SK-N-DZ (cell line): ENCODE results near the gene NSMF.
A peak's percentile ranks its signal among the peaks of the same experiment; 100 is the strongest.
"Not testable (repeated sequence)": the region's sequence is repeated elsewhere in the genome, so short reads cannot be mapped to it uniquely, and the experiment has no call there.

Source experiments
- DNase-seq: peaks from one replicate; pipeline ENCODE4 v3.0.0-alpha.2; 2015; ENCODE audit warnings: low spot score

NSMF gene

DNA sequence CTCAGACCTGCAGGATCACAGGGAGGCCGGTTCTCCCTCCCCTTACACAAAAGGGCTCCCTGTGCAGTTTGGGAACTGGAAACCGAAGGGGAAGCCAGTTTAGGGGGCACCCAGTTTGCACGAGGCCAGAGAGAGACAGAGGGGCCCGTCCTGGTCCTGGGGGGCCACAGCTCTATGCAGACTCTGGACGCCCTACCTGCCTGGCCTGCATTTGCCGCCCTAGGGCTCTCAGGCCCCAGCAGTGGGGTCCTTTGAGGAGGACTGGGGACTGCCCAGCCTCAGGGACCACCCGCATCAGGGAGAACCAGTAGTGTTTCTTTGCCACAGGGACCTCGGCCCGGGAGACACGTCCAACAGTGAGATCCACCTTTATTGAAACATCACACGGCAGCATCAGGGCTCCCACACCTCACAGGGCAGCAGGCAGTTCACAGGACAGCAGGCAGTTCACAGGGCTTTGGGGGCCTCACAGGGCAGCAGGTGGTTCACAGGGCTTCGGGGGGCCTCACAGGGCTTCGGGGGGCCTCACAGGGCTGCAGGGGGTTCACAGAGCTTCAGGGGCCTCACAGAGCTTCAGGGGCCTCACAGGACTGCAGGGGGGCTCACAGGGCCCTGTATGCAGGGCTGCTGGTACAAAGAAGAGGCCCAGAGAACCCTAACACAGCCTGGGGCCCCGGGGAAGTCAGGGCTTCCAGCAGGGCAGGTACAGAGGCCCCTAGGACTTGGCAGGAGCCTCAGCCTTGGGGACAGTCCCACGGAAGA lies 648 bp upstream of the NSMF start:
- no peak for DNase-seq

DNA sequence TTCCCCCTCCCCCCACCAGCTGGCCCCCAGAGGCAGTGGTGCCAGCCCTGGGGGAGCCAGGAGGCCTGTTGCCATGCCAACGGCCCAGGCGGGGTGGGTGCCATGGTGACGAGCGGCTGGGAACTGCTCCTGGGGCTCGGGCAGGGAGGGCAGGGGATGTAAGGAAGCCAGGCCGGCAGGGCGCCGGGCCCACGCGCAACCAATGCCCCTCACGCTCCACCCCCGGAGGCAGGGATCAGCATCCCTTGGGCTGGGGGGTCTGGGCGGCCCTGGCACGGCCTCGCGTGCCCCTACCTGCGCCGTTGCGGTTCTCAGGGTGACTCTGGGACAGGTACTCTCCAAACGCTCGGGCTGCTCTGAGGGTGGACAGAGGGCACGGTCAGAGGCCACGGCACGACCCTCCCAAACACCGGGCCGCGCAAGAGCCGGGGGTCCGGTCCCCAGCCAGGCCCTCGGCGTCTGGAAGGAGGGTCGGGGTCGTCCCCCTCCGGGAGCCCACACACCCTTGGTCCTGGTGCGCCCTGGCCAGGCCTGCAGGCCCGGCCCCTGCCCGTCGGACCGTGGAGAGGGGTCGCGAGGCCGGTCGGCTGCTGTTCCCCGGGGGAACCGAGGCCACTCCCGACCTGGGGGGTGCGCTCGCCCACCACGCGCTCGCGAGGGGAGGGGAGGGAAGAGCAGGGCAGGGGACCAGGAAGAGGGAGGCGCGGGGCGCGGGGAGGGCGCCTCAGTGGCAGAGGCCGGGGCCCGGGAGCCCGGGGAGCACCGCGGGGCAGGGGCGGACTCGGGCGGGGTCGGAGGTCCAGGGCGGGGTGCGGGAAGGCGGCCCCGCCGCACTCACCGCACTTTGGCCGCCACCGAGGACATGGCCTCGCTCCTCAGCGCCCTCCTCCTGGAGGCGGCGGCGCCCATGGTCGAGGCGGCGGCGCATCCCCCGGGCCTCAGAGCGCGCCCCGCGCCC lies 661 bp downstream of the NSMF start:
- DNase-seq: no peak

DNA sequence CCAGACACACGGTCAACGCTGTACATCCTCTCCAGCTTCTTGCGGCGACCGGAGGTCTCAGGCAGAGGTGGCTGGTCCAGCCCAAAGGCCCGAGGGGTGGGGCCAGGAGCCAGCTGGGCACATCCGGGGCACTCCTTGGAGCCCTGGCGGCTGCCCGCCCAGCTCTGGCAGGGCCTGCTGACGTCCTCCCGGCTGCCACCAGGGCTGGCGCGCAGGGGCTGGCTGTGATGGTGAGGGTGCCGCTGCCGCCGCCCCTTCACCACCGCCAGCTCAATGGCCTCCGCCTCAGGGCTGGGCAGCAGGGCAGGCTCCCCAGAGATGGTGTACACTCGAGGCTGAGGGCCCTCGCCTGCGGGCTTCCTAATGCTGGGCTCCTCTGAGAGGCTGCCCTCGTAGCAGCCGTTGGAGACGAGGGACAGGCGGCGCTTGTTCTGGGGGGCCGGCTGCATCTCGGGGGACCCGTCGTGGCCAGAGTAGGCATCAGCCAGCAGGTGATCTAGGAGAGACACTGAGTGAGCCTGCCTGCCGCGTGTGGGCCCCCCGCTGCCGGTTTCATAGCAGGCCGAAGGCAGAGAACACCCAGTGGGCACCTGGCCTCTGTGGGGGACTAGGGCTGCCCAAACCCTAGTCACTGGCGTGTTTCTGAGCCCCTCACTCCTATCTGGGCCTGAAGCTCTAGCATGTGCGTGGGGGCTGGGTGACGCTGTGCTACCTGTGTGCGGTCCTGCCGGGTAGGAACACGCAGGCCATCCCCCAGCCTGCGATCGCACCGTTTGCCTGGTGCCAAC lies 1.5 kb downstream of the NSMF start:
- no peak for DNase-seq

DNA sequence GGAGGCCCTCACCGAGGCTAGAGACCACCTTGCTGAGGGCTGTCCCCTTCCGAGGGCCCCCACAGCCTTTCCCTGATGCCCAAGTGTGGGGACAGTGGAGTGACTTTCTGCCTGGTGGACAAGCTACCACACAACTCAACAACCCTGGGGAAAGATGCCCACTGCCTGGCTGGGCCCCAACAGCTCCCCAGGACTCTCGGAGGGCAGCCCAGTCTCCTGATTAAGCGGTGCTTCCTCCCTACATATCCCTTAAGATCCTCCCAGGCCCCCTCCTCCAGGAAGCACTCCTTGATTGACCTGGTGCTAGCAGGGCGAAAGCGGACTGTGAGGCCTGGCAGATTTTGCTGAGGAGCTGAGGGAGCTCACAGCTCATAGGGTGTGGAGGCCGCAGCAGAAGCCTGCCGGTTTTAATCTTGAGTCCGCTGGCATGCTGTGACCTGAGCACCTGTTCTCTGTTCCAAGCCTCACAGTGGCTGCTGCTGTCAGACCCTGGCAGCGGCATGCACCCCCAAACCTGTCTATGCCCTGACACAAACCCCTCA lies 2.2 kb downstream of the NSMF start:
- no peak for DNase-seq

DNA sequence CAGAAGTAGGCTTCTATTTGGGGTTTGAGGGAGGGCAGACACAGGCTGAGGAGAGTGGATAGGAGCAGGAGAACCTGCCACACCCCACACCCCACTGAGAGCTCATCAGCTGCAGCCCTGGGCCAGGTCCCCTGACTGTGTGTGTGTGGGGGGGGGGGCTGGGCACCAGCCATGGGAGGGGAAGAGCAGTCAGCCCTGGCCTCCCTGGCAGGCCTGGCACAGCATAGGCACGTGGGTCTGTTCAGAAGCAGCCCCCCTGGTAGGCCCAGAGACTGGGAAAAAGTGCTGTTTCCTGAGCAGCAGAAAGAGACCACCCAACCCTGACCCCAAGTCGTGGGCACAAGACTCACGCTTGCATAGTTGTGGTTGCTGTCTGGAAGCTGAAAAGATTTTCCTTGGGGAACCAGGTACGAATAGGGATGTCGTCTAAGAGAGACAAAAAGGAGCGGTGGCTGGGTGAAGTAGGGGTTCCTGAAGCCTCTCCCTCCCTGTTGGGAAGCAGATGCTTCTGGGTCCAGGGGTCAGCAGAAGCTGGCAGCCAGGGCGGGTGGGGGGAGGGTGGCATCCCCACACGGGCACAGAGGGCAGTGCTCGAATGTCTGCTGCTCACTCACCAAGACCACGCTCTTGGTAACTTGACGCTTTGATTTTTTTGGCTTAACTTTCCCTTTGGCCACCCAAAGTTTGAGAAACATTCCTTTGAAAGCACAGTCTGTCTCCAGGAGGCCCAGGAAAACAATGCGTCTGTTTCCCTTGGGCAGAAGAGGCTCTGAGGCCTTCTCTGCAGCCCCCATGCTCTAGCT lies 2.9 kb downstream of the NSMF start:
- no peak for DNase-seq

DNA sequence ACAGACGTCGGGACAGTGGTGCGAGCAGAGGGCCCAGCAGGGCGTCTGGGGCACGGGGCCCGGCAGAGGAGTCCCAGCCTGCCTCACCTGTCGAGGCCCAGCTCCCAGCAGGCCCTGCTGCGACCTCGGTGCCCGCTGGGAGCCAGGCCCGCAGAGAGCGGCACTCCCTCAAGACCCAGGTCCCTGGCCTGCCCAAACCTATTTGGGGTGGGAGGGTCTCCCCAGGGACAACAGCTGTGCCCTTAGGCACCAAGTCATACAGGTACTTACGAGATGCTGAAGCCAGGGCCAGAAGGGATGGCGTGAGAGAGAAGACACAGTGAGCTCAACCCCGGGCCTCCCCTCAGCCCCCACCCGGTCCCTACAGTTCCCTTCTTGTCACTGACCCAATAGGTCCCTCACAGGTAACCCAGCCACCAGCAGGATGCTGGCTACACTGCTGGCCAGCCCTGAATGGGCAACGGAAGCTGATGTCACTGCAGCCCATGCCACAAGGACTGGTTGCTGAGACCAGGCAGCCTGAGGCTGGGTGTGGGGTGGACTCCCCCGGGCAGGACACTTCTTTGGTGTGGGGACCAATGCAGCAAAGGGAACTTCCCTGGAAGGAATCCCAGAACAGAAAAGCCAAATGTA lies 3.7 kb downstream of the NSMF start:
- no peak for DNase-seq

DNA sequence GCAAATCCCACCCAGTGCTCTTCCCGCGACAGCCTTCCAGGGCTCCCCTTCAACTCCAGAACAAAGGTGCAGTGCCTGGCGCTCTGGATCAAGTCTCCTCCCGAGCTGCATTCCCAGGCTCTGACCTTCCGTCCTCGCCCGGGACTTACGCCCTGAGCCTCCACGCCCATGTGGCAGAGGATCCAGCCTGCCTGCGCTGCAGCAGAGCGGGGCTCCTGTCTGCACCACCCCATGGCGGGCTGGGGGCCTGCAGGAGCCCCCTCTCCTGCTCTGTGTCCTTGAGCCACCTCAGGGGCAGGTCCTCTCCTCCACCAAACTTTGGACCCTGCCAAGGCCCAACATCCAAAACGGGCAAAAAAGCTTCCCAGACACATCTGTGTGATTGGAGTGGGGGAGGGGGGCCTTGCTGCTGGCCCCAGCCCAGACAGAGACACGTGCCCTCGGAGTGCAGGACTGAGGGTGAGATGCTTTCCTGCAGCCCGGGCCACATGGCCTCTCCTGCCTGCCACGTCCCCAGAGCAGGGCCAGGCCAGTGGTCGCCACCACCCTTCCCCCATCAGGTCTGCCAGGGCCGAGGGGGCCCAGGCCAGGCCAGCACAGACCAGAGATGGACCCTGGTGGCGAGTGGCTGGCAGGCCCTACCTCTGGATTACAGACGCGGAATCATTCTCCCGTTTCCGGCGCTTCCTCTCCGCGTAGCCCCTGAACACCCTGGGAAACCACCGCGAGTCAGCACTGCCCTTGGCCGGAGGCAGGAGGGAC lies 4.4 kb downstream of the NSMF start:
- no peak for DNase-seq

DNA sequence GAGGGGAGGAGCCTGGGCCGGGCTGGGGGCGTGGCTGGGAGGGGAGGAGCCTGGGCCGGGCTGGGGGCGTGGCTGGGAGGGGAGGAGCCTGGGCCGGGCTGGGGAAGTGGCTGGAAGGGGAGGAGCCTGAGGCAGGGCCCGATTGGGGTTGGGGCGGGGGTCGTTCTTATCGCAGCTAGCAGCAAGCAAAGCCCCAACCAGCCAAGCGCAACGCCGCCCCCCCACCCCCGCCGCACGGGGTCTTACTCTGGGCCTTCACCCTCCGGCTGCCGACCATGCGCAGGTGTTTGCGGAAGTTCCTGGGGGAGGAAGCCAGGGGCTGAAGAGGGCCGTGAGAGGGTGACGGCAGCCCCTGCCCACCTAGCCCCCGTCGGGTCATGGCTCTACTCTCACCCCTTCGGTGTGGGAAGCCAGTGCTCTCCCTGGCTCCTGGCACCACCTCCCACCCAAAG lies 5.0 kb downstream of the NSMF start:
- no peak for DNase-seq

DNA sequence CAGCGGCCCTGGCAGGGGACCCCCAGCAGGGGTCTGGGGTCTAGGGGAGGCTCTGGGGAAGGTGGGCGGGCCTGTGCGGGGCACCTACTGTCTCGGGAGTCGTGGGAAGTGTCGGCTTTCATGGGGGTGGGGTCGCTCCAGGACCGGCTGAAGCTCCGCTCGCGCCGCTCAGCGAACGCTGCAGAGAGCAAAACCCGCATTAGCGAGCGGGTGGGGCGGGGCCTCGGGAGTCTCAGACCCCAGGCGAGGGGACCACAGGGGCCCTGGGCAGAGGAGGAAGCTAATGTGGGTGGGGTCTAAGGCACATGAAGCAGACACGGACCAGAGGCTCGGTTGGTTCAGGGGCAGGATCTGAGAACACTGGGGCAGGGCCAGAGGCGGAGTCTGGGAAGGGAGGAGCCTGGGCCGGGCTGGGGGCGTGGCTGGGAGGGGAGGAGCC lies 5.5 kb downstream of the NSMF start:
- peak; percentile 73 for DNase-seq

DNA sequence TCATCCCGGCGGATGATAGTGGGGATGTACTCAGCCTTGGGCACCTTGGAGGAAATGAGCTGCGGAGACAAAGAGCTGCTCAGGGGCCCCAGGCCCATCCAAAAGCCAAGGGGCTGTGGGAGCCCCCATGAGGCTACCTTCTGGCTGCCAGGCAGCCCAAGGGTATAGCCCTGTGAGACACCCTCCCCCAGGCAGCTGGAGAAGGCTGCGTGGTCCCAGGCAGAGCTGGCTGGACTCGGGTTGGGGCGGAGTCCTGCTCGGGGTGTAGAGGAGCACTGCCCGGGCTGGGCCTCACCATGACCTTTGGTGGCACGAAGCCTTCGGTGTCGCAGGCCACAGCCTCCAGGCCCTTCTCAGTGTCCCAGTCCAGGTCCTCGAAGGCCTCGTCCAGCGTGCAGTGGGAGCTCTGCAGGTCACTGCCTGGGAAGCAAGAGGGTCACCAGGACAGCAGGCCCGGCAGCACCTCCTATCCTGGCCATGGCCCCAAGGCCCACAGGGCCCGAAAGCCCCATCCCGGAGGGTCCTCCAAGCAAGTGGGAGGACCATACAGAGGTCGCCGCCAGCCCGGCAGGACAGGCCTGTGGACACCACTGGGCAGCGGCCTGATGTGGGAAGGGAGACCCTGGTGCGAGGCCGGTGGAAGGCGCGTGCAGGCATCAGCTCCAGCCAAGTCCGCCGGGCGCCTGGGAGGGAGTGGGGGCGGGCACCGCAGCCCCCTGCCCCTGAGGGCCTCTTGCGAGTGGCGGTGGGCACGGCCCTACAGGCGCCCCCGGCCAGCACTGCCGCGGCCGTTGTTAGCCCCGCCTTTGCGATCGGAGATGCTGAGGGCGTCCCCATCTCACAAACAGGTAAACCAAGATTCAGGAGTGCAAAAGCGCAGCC lies 6.1 kb downstream of the NSMF start:
- DNase-seq: no peak

DNA sequence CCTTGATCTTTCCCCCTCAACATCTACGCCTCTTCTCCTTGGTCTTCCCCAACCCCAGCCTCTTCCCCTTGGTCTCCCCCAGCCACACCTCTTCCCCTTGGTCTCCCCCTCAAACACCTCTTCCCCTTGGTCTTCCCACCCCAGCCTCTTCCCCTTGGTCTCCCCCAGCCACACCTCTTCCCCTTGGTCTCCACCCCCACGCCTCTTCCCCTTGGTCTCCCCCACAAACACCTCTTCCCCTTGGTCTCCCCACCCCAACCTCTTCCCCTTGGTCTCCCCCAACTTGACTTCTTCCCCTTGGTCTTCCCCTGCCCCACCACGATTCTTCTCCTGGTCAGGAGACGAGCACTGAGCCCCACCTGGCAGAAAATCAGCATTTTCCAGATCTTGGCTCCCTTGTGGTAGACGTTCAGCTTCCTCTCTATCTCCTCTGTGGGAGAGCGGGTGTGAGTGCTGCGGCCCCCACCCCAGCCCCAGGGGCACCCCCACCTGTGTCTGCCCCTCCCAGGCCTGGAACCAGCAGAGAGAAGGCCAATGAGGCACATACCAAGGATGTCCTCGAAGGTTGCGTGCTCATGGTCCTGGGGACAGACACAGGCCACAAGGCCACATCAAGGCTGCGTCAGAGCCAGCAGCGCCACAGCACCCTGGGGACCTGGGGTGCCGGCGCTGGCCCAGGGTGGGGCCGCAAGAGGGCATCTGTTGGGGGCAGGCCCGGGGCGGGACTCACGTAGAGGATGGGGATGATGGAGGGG lies 7.0 kb downstream of the NSMF start:
- DNase-seq: no peak

DNA sequence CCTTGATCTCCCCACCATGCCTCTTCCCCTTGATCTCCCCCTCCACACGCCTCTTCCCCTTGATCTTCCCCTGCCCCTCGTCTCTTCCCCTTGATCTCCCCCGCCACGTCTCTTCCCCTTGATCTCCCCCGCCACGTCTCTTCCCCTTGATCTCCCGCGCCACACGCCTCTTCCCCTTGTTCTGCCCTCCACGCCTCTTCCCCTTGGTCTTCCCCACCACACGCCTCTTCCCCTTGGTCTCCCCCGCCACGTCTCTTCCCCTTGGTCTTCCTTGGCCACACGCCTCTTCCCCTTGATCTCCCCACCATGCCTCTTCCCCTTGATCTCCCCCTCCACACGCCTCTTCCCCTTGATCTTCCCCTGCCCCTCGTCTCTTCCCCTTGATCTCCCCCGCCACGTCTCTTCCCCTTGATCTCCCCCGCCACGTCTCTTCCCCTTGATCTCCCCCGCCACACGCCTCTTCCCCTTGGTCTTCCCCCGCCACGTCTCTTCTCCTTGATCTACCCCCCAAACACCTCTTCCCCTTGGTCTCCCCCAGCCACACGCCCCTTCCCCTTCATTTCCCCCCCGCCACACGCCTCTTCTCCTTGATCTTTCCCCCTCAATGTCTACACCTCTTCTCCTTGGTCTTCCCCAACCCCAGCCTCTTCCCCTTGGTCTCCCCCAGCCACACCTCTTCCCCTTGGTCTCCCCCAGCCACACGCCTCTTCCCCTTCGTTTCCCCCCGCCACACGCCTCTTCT lies 7.7 kb downstream of the NSMF start:
- not testable (repeated sequence) for DNase-seq

DNA sequence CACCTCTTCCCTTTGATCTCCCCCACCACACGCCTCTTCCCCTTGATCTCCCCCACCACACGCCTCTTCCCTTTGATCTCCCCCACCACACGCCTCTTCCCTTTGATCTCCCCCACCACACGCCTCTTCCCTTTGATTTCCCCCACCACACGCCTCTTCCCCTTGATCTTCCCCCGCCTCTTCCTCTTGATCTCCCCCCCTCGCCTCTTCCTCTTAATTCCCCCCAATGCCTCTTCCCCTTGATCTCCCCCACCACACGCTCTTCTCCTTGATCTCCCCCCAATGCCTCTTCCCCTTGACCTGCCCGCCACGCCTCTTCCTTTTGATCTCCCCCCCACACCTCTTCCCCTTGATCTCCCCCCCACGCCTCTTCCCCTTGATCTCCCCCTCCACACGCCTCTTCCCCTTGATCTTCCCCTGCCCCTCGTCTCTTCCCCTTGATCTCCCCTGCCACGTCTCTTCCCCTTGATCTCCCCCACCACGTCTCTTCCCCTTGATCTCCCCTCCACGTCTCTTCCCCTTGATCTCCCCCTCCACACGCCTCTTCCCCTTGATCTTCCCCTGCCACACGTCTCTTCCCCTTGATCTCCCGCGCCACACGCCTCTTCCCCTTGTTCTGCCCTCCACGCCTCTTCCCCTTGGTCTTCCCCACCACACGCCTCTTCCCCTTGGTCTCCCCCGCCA lies 8.5 kb downstream of the NSMF start:
- DNase-seq: not testable (repeated sequence)

DNA sequence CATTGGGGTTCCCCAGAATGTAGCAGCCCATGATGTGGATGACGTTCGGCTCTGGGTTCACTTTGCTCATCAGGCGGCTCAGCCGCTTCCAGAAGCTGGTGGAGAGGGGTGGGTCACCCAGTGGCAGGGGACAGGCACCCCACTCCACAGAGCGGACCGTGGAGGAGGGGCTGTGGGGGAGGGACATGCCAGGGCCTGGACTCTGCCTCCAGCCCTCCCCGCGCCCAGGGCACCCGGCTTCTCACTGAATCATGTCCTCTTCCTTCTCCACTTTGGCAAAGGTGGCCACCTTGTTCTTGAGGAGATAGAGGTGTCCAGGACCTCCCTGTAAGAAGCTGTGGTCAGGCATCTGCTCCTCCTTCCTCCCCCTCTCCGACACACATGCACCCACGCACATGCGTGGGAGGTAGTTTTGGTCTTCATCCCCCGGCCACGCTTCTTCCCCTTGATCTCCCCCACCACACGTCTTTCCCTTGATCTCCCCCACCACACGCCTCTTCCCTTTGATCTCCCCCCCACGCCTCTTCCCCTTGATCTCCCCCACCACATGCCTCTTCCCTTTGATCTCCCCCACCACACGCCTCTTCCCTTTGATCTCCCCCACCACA lies 9.1 kb downstream of the NSMF start:
- DNase-seq: no peak

DNA sequence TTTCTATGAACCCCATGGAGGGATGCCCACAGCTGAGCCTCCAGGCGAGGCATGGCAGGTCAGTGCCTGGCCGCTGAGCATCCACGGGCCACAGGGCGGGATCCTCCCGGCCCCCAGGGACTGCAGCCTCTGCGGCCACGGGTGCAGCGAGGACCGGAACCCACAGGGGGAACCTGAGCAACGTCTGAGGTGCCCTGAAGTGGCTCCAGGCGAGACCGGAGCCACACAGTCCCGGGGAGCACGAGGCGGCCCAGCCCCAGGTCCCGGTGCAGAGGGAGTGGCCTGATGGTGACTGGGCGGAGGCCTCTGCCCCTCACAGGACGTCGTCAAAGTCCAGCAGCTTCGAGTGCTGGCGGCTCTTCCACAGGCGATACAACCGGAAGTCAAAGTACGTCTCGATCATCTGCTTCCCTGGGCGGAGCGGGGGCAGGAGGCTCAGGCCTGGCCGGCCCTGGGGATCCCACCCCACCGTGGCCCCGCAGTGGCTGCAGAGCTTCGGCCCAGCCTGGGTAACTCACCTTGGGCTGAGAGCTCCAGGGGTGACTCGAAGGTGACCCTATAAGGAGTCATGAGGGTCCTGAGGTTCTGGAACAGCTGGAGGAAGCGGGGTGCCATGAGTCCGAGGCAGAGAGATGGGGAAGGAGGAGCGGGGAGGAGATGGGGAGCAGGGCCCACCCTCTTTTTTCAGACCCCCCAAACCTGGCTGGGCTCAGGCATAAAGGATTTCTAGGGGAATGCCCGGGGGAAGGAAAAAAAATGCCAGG lies 9.9 kb downstream of the NSMF start:
- DNase-seq: no peak
